Ammon's horn (tissue), 1 donor: ENCODE data around the gene NDFIP2.

Experiments used
- DNase-seq: peaks from one replicate; pipeline ENCODE4 v3.0.0-alpha.2; 2016; ENCODE audit warnings: low spot score

Gene NDFIP2

DNA sequence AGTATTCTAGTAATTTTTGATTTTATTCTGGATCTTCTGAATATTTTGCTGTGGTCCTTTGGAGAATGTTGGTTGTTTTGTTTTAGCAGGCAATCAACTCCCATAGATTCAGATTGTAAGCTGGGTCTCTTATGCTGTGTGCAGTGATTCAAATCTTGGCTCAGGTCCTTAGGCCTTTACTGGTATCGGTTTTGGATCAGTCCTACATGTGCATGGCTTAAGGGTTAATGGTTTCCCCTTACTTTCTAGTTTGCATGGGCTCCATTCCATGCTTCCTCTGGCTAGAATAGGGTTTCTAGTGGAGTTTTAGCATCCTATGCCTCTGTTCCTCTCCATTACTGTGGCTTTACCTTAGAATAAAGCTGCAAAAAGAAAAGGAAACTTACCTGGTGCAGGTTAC lies 16.1 kb downstream of the NDFIP2 start:
- no peak for DNase-seq

DNA sequence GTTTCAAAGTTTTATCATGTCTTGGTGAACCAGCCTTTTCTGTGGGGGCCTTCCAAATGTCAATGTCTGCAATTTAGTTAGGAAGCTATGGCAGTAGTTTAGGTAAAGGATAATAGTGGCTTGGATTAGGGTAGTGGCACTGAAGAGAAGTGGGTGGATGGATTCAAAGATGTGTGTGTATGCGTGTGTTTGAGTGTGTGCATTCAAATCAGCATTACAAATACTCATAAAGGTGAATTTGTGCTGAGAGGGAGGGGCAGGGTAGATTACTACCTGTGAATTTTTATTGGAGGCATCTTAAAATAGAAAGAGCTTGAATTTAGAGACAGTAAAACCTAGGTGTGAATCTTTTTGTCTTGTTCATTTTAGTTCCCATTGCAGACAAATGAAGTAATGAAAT lies 16.9 kb downstream of the NDFIP2 start:
- DNase-seq = no peak

DNA sequence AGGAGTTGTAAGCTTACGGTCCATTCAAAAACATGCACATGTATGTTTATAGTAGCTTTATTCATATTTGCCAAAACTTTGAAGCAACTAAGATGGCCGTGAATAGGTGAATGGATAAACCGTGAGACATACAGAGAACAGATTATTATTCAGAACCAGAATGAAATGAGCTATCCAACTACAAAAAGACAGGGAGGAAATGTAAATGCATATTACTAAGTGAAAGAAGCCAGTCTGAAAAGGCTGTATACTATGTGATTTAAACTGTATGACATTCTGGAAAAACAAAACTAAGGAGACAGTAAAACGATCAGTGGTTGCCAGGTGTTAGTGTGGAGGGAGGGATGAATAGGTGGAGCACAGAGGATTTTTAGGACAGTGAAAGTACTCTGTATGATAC lies 19.9 kb downstream of the NDFIP2 start:
- DNase-seq = no peak

DNA sequence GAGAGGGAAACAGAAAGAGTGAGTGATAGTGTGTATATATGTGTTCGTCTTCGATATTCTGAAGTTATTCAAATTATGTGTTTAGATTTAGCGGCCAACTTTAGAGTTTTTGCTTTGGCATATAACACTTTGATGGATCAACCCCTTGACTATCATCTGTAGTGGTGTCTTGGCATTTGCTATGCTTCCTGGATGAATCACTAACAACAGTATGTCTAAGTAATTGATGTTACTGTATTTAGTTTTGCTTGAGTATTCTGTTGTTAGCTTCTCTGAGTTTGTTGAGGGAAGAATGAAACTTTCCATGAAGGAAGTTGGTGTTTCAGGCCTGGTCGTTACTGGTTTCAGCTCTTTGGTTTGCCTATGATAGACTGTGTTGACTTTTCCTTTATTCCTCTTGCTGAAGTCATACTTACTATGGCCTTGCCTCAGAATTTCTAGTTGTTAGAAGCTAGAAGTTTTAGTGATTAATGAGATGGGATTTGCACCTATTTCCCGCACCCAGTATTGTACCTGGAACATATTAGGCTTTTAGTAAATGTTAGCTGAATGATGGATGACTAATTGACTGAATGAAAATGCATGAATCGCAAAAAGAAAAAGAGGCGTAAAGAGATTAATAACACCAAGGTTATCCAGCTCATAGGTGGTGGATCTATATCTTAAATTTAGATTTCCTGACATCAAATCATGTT lies 20.7 kb downstream of the NDFIP2 start:
- no peak for DNase-seq

GRCh38 chr13:79502859-79503468 lies 22.0 kb downstream of the NDFIP2 start:
- no peak for DNase-seq

GRCh38 chr13:79503473-79504017 lies 22.6 kb downstream of the NDFIP2 start:
- DNase-seq = no peak

GRCh38 chr13:79508224-79508961 lies 27.4 kb downstream of the NDFIP2 start:
- no peak for DNase-seq

GRCh38 chr13:79511611-79512010 lies 30.7 kb downstream of the NDFIP2 start:
- no peak for DNase-seq

GRCh38 chr13:79512950-79513349 lies 32.0 kb downstream of the NDFIP2 start:
- DNase-seq = no peak

DNA sequence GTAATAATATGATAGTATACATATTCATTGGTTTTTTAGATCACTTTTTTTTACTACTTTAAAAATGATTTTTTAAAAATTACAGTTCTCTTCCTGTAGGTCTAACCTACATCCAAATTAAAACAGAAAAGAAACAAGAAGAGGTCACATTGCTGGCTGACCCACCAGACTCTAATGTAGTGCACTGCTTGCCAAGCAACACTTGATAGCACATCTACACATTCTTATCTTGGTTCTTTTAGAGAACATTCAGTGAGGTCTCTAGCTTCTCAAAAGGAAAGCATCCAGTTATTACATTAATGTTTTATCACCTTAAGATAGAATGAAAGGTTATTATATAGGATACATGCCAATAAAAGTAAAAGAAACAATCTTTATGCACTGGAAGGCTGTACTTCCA lies 35.6 kb downstream of the NDFIP2 start:
- DNase-seq = no peak

- DNase-seq = no peak
Measured at GRCh38 chr13:79519255-79519654, 38.3 kb downstream of the NDFIP2 start.

GRCh38 chr13:79522583-79522982 lies 41.6 kb downstream of the NDFIP2 start:
- DNase-seq = no peak

DNA sequence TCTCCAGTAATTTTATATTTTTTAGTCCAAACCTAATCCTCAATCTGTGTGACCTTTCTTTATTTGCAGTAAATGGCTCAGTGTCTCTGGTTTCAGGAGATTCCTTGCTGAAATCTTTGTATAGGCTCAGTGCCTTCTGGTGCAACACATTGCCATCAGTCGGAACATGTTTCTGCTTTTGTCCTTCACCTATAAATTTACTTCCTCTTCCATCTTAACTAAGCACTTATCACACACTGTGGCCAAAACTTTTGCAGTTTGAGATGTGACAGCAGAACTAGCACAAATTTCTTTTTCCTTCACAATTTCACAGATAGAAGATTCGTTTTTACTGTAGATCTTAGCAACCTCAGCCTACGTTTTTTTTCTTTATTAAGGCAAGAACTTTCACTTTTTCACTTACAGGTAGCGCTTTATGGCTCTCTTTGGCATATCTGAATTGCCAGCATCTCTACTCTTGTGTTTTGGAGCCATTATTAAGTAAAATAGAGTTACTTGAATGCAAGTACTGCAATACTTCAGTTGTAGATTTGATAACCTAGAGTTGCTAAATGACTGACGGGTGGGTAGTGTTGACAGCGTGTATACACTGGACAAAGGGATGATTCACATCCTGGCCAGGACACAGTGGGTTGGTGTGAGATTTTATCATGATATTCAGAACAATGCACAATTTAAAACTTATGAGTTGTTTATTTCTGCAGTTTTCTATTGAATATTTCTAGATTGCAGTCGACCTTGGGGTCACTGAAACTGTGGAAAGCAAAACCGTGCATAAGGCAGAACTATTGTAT lies 44.3 kb downstream of the NDFIP2 start:
- DNase-seq = peak; percentile 44

DNA sequence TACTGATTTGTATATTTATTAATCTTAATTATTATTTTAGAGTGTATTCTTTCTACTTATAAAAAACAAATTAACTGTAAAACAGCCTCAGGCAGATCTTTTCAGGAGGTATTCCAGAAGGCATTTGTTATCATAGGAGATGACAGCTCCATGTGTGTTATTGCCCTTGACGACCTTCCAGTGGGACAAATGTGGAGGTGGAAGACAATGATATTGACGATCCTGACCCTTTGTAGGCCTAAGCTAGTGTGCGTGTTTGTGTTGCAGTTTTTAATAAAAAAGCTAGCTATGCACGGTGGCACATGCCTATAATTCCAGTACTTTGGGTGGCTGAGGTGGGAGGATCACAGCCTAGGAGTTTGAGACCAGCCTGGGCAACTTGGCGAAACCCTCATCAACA lies 46.7 kb downstream of the NDFIP2 start:
- no peak for DNase-seq

DNA sequence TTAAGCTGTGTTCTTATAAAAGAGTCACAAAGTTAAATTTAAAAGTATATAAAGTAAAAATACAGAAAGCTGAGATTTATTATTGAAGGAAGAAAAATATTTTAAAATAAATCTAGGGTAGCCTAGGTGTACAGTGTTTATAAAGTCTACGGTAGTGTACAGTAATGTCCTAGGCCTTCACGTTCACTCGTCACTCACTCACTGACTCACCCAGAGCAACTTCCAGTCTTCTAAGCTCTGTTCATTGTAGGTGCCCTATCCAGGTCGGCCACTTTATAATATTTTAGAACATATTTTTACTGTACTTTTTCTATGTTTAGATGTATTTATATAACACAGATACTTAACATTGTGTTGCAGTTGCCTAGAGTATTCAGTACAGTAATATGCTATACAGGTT lies 47.4 kb downstream of the NDFIP2 start:
- DNase-seq = no peak

- DNase-seq = no peak
Measured at GRCh38 chr13:79528759-79529191, 47.8 kb downstream of the NDFIP2 start.

- DNase-seq = no peak
Measured at GRCh38 chr13:79529817-79530216, 48.9 kb downstream of the NDFIP2 start.

DNA sequence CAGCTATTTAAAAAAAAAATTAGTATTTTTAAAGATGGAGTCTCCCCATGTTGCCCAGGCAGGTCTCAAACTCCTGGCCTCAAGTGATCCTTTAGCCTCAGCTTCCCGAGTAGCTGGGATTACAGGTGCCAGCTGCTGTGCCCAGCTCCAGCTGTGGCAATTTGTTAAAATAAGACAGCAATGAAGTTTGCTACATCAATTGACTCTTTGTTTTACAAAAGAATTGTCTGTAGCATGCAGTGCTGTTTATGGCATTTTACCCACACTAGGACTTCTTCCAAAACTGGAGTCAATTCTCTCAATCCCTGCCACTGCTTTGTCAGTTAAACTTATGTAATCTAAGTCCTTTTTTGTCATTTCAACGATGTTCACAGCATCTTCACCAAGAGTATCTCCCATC lies 49.3 kb downstream of the NDFIP2 start:
- peak; percentile 59 for DNase-seq

DNA sequence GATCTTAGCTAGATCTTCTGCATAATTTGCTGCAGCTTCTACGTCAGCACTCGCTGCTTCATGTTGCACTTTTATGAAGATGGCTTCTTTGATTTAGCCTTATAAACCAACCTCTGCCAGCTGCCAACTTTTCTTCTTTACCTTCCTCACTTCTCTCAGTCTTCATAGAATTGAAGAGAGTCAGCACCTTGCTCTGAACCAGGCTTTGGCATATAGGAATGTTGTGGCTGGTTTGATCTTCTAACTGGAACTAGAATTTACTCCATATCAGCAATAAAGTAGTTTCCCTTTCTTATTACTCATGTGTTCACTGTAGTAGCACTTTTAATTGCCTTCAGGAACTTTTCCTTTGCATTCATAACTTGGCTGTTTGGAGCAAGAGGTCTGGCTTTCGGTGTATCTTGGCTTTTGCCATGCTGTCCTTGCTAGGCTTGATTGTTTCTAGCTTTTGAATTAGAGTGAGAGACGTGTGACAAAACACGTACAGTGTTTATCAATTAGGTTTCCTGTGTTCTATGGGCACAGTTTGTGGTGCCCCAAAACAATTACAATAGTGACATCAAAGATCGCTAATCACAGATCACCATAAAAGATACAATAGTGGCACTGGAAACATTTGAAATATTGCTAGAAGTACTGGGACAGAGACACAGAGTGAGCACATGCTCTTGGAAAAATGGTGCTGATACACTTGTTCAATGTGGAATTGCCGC lies 50.7 kb downstream of the NDFIP2 start:
- no peak for DNase-seq

DNA sequence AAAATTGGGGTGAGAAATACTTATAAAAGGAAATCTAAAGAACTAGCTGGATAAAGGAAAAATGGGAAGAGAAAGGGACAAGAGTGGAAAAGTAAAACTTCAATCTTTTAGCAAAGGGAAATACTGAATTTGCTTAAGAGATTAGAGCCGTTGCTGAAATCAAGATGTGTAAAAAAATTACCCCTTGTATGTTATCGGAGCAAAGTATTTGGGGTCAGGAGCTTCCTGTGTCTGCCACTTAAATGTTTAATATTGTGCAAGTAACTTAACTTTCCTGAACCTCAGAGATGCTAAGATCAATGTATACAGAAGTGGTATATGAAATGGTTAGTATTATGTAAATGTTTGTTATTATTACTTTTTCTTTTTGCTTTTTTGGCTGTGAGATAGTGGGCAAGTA lies 51.6 kb downstream of the NDFIP2 start:
- no peak for DNase-seq

DNA sequence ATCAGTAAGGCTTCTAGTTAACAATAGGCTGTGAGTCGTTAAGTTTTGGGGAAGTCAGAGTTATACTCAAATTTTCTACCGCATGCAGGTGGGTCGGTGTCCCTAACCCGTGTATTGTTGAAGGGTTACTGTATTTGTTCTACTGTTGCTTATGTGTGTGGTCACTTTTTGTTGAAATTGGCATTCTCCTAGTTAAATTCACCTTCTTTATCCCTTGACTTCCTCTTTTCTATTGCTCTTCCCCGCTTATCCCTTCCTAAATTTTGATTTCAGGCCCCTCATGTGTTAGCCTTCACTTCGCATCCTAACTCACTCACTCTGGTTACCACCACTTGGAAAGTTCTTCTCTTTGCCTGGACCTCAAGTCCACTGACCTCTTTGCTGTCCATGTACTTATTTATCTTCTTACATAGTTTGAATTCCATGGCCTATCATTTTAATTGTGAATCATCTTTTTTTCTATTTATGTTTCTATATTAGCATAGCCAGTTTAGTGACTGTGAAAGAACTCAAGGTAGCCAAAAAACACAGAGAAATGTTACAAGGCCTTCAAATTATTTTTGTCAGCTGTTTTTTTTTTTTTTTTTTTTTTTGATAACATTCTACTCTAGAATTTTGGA lies 52.9 kb downstream of the NDFIP2 start:
- DNase-seq = no peak
